A549 treated with RU486 at 1 μM for 4 hours (cell line): Measurements from ENCODE around the gene NEDD1. TPM values are rescaled to one million over a fixed set of nuclear protein-coding genes. Genes with fewer than 3 reads are reported as not detected.

Experiments
- total RNA-seq: library from RNA; stranded (reverse); fragments of 200-300 nt; extraction: Qiagen RNA extraction; gene quantifications from 5 replicates; pipeline ENCODE4 v1.2.3, GENCODE V29; 2022; ENCODE audit warnings: low read depth

Gene NEDD1, protein sequence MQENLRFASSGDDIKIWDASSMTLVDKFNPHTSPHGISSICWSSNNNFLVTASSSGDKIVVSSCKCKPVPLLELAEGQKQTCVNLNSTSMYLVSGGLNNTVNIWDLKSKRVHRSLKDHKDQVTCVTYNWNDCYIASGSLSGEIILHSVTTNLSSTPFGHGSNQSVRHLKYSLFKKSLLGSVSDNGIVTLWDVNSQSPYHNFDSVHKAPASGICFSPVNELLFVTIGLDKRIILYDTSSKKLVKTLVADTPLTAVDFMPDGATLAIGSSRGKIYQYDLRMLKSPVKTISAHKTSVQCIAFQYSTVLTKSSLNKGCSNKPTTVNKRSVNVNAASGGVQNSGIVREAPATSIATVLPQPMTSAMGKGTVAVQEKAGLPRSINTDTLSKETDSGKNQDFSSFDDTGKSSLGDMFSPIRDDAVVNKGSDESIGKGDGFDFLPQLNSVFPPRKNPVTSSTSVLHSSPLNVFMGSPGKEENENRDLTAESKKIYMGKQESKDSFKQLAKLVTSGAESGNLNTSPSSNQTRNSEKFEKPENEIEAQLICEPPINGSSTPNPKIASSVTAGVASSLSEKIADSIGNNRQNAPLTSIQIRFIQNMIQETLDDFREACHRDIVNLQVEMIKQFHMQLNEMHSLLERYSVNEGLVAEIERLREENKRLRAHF
- 10.9 to 22.1 TPM (median 20.4 TPM) in 5 replicates for total RNA-seq

DNA sequence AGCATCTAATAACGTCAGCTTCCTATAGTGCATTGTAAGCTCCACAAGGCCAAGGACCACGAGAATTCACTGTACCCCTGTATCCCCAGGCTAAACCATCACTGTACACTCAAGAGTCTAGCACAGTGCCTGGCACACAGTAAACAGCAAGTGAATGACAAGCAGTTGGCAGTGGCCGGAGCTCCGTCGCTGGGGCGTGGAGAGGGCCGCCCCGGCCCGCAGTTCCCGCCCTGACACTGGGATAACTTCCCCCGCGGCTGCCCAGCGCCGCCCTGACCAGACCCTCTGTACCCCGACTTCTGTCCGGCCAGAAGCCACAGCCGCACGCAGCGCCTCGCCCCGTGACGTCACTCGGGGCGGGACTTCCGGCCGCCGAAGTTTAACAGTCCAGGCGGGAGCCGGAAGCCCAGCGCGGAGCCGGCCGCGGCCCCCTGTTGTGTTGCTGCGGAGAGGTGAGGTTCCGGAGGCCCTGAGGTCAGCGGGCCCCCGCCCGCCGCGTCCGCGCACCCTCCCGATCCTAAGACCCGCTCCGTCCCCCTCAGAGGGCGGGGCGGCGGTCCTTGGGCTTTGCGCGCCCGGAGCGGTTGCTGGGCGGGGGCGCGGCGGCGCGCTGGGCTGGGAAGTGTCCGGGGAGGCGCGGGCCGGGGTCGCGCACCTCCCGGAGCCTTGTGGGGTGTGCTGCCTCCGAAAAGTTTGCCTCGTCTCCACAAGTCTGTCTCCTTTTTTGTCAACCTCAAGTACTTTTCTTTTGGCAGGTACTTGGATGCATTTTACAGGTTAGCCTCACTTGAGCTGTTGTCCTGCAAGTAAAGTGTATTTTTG is at the start of gene NEDD1:
Gene NEDD1, plus strand, starts transcription at position 409 of the 822 bp plus-strand sequence. CDS start 2,503 bp downstream, outside the sequence.

